Hair follicular keratinocyte (primary cell): ENCODE results near the gene GRIK5. TPM values are rescaled to one million over a fixed set of nuclear protein-coding genes. Genes with fewer than 3 reads are reported as not detected.

Experiments used
- total RNA-seq: library from RNA; depleted of rRNA; stranded (reverse); fragments of >200 nt; gene quantifications from 2 replicates; pipeline ENCODE4 v1.2.3, GENCODE V29; 2015

GRIK5 gene
- total RNA-seq = 0.04 and 0.16 TPM in 2 replicates

GRCh38 chr19:42069619-42070351 is at the start of gene GRIK5:
GRIK5 (minus strand) TSS chr19:42070206; CDS start chr19:42065770, 4,436 bp downstream.

DNA sequence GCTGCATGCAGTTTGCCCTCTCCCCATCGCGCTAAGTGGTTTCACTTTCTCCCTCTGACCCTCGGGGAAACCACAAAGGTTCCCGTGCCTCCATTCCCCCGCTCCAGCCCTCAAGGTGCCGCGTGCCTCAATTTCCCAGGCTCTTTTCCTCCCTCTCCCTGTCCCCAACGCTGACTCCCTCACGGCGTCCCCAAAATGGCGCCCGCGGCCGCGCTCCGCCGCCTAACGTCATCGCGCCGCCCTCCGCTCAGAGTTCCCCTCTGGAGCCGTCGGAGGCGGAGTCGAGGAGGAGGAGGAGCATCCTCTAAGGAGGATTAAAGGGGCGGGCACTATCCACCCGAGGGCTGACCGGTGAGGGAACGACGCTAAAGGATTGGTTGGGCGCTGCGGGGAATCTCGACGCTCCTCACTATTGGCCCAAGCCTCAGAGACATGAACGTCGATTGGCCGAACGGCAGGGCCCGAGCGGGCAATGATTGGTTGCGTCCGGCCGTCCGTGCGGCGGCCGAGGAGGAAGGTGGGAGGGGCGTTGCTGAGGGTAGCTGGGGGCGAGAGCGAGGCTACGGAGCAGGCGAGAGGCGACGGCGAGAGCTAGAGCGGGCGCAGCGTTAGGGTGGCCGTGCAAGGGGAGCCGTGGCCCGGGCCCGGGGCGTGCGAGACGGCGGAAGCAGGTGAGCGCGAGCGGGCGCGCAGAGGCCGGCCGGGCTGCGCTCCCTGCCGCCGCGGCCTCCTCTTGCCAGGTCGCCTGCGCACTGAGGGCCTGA is 5.8 kb upstream of the GRIK5 start, which contains the start of gene ZNF574:
ZNF574 (plus strand) TSS at position 551 of the 764 bp plus-strand sequence. CDS start 2,441 bp downstream, outside the sequence.

DNA sequence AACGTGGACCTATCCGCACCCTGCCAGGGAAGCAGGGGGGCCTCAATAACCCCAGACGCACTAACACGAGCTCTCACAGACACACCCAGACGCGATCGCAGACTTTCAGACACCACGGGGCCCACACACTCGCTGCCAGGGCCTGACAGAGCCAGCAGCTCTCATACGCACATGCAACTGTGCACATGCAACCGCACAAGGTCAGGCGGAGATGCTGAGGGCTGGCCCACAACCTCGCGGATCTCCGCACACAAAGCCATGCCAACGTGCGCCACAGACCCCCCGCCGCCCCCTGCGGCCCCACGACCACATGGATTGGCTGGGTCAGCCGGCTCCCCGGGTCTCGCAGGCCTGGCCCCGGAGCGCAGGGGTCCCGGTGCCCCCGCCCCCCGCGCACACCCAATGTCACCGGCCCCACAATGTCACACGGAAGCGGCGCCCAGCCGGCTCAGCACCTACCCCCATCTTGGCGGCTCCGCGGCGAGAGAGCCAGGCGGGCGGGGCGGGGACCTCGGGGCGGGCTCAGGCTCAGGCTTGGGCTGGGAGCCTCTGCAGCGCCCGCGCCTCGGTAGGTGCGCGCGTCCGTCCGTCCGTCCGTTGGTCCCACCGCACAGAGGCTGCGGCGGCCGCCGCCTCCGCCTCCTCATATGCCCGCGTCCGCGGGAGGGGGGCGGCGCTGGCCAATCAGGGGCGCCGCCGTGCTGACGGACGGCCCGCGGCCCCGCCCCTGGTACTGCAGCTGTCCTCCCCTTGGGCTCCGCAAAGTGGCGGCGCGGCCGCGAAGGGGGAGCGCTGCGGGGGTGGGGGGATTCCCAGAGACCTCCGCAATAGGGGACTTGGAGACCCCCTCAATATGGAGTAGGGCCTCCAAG is 76.2 kb downstream of the GRIK5 start, which contains the start of gene ATP1A3:
ATP1A3 (minus strand) TSS at position 619 of the 872 bp plus-strand sequence; CDS start at position 465, 154 bp downstream.

GRCh38 chr19:41959056-41960053 is 110.7 kb downstream of the GRIK5 start, which contains the start of gene RABAC1:
RABAC1 (minus strand) TSS chr19:41959321; CDS start chr19:41959292, 29 bp downstream.

Other genes starting within 250 kb of the GRIK5 start
- gene LYPD4, start 225.5 kb downstream of the GRIK5 start, total RNA-seq = not detected in 2 replicates
- not detected in 2 replicates for gene DMRTC2, start 225.2 kb downstream of the GRIK5 start, total RNA-seq
- 1,704 and 2,675 TPM in 2 replicates for gene RPS19, start 210.0 kb downstream of the GRIK5 start, total RNA-seq
- gene CD79A, start 192.9 kb downstream of the GRIK5 start, total RNA-seq = not detected in 2 replicates
- gene ARHGEF1, start 187.0 kb downstream of the GRIK5 start, total RNA-seq = 91.3 and 104 TPM in 2 replicates
- gene ERFL, start 141.8 kb downstream of the GRIK5 start, total RNA-seq = not detected in 2 replicates
- gene RABAC1, start 110.9 kb downstream of the GRIK5 start, total RNA-seq = 177 and 245 TPM in 2 replicates
- 0.04 TPM in 1 of 2 replicates, not detected in the other for gene ATP1A3, start 76.0 kb downstream of the GRIK5 start, total RNA-seq
- 15.0 and 18.9 TPM in 2 replicates for gene ZNF574, start 6.0 kb upstream of the GRIK5 start, total RNA-seq
- 12.5 and 25.6 TPM in 2 replicates for gene POU2F2, start 62.2 kb upstream of the GRIK5 start, total RNA-seq
- gene DEDD2, start 147.5 kb upstream of the GRIK5 start, total RNA-seq = 42.2 and 44.1 TPM in 2 replicates
- gene ZNF526, start 150.1 kb upstream of the GRIK5 start, total RNA-seq = 4.8 and 6.3 TPM in 2 replicates
- 22.4 and 22.7 TPM in 2 replicates for gene GSK3A, start 172.4 kb upstream of the GRIK5 start, total RNA-seq
- 67.2 and 121 TPM in 2 replicates for gene ERF, start 184.9 kb upstream of the GRIK5 start, total RNA-seq
- 47.4 and 52.2 TPM in 2 replicates for gene CIC, start 199.0 kb upstream of the GRIK5 start, total RNA-seq
- gene PRR19, start 231.9 kb upstream of the GRIK5 start, total RNA-seq = 0.80 and 2.1 TPM in 2 replicates
- gene PAFAH1B3, start 232.4 kb upstream of the GRIK5 start, total RNA-seq = 64.2 and 85.3 TPM in 2 replicates
- not detected in 2 replicates for gene TMEM145, start 243.1 kb upstream of the GRIK5 start, total RNA-seq